Gastroesophageal sphincter (tissue), 4 donors: ENCODE measurements around the gene RABL6. TPM values are rescaled to one million over a fixed set of nuclear protein-coding genes. Genes with fewer than 3 reads are reported as not detected.
"Not testable (repeated sequence)": the region's sequence is repeated elsewhere in the genome, so short reads cannot be mapped to it uniquely, and the experiment has no call there.

Source experiments
- ATAC-seq: fragments of 150-250 bp; one replicate; pipeline ENCODE4 v1.9.1; 2016; ENCODE audit warnings: mild to moderate bottlenecking, moderate library complexity
- H3K27ac ChIP-seq, 4 donors: fragments of 200-600 bp; sonication (generic) in 3 of 4; 1 replicate in 3 of 4; 2 replicates in 1 of 4; pipeline ENCODE4 v1.5.1; 2016 to 2019
- H3K27me3 ChIP-seq: fragments of 200-600 bp; sonication (generic); one replicate; pipeline ENCODE4 v1.5.1; 2019
- H3K36me3 ChIP-seq, 2 donors: fragments of 200-600 bp; sonication (generic); one replicate each; pipeline ENCODE4 v1.5.1; 2019; ENCODE audit warnings: control low read depth in 1 of 2
- H3K4me1 ChIP-seq, 3 donors: fragments of 200-600 bp; sonication (generic); 1 replicate in 2 of 3; 2 replicates in 1 of 3; pipeline ENCODE4 v1.5.1; 2016 to 2019; ENCODE audit warnings: control low read depth in 2 of 3
- H3K4me3 ChIP-seq, 2 donors: fragments of 200-600 bp; sonication (generic); one replicate each; pipeline ENCODE4 v1.5.1; 2019; ENCODE audit warnings: mild to moderate bottlenecking in 1 of 2, moderate library complexity in 1 of 2
- H3K9me3 ChIP-seq, 3 donors: fragments of 200-600 bp; sonication (generic); one replicate each; pipeline ENCODE4 v1.5.1; 2017 to 2019; ENCODE audit warnings: control low read depth in 2 of 3
- CTCF ChIP-seq, 4 experiments: fragments of 200-600 bp in 2 of 4; fragments of 450-650 bp in 2 of 4; sonication (generic) in 1 of 4; IDR thresholded peaks; one replicate each; pipeline ENCODE4 v1.5.1; 2017 to 2019; ENCODE audit warnings: antibody characterized with exemption in 4 of 4, mild to moderate bottlenecking in 2 of 4, moderate library complexity in 2 of 4
- EP300 ChIP-seq: sonication (generic); formaldehyde crosslinking; IDR thresholded peaks from one replicate; pipeline ENCODE4 v1.6.1; 2017; ENCODE audit warnings: antibody characterized with exemption, mild to moderate bottlenecking
- POLR2A ChIP-seq, 2 donors: fragments of 450-650 bp; IDR thresholded peaks; one replicate each; pipeline ENCODE4 v1.6.1; 2017; ENCODE audit warnings: antibody characterized with exemption in 2 of 2, mild to moderate bottlenecking in 2 of 2, moderate library complexity in 1 of 2
- POLR2AphosphoS5 ChIP-seq: sonication (generic); formaldehyde crosslinking; IDR thresholded peaks from one replicate; pipeline ENCODE4 v1.6.1; 2017; ENCODE audit warnings: antibody characterized with exemption
- WGBS, 2 donors: methylation state at CpG; one replicate each; pipeline ENCODE4 v1.1.5; 2018; ENCODE audit warnings: low coverage in 1 of 2; 5-methylcytosine and 5-hydroxymethylcytosine counted together
- total RNA-seq, 4 donors: library from RNA; depleted of rRNA; stranded (reverse); fragments of >200 nt; gene quantifications; one replicate each; pipeline ENCODE4 v1.1.0, GENCODE V29; 2016

Gene RABL6
- total RNA-seq, 4 donors from 2014 or later: 54.8 to 109 (median 71.2) TPM

- no peaks in the 10 kb centered on the region for H3K9me3 ChIP-seq
- no peak for TF ChIP-seq EP300
- TF ChIP-seq POLR2AphosphoS5: no peak
- no peak for TF ChIP-seq CTCF (IDR thresholded peaks at IDR 0.05)
- no peaks in the 10 kb centered on the region for H3K27me3 ChIP-seq
- H3K4me3 ChIP-seq: no peak overlapping the region
- no peaks in the 10 kb centered on the region for H3K36me3 ChIP-seq
- peaks cover 0 to 22% (median 4%) of the 10 kb centered on the region in 3 donors for H3K4me1 ChIP-seq
- 40 to 80% methylated on average over 1 to 8 of the region's 10 CpGs for WGBS, 2 donors
- H3K27ac ChIP-seq: no peak overlapping the region
- no peak for ATAC-seq
Measured at GRCh38 chr9:136786451-136786850, 21.3 kb upstream of the RABL6 start.

- not testable (repeated sequence) for H3K4me3 ChIP-seq, ATAC-seq, H3K27me3 ChIP-seq, H3K36me3 ChIP-seq, H3K9me3 ChIP-seq, H3K27ac ChIP-seq
- WGBS, 2 donors: 35 to 39% methylated on average over 3 to 4 of the region's 4 CpGs
- H3K4me1 ChIP-seq: peaks cover 0 to 28% (median 8%) of the 10 kb centered on the region in 3 donors
Measured at GRCh38 chr9:136786983-136787382, 20.8 kb upstream of the RABL6 start.

GRCh38 chr9:136787690-136788400 lies 19.9 kb upstream of the RABL6 start:
- TF ChIP-seq EP300 (no peak), CTCF (IDR thresholded peaks at IDR 0.05) (peak; percentile 84 to 89 (median 85))
- Histone ChIP-seq H3K36me3 (peaks cover 0 to 3% of the 10 kb centered on the region in 2 donors), H3K27me3 (no peaks in the 10 kb centered on the region), H3K4me1 (peaks cover 0 to 36% (median 13%) of the 10 kb centered on the region in 3 donors), H3K27ac (no peak overlapping the region), H3K9me3 (no peaks in the 10 kb centered on the region), H3K4me3 (no peak overlapping the region)
- WGBS, 2 donors: 0 to 25% methylated on average over 7 to 16 of the region's 21 CpGs
- no peak for ATAC-seq

- 77% methylated on average over 6 to 25 of the region's 27 CpGs for WGBS, 2 donors
- peaks cover 0 to 37% (median 13%) of the 10 kb centered on the region in 3 donors for H3K4me1 ChIP-seq
- ATAC-seq, H3K4me3 ChIP-seq, H3K9me3 ChIP-seq, H3K27me3 ChIP-seq, H3K27ac ChIP-seq: not testable (repeated sequence)
- peaks cover 0 to 13% of the 10 kb centered on the region in 2 donors for H3K36me3 ChIP-seq
Measured at GRCh38 chr9:136788644-136789522, 18.9 kb upstream of the RABL6 start.

- no peak for ATAC-seq
- peak overlapping the region in 1 of 4 donors; percentile 95 for H3K27ac ChIP-seq
- no peak overlapping the region for H3K4me3 ChIP-seq
- 78 to 86% methylated on average over 1 to 3 of the region's 3 CpGs for WGBS, 2 donors
- H3K9me3 ChIP-seq: no peaks in the 10 kb centered on the region
- TF ChIP-seq POLR2A (IDR thresholded peaks at IDR 0.05) (no peak), POLR2AphosphoS5 (no peak), CTCF (IDR thresholded peaks at IDR 0.05) (no peak)
- H3K36me3 ChIP-seq: peaks cover 0 to 17% of the 10 kb centered on the region in 2 donors
- H3K4me1 ChIP-seq: peaks cover 0 to 37% (median 13%) of the 10 kb centered on the region in 3 donors
- H3K27me3 ChIP-seq: no peaks in the 10 kb centered on the region
Measured at GRCh38 chr9:136789523-136789937, 18.2 kb upstream of the RABL6 start.
